ENCODE measurements around the gene TET3. TPM values are rescaled to one million over a fixed set of nuclear protein-coding genes. Genes with fewer than 3 reads are reported as not detected.

The TET3 gene
- polyA plus RNA-seq, 1 experiment, result 2.1 TPM

DNA sequence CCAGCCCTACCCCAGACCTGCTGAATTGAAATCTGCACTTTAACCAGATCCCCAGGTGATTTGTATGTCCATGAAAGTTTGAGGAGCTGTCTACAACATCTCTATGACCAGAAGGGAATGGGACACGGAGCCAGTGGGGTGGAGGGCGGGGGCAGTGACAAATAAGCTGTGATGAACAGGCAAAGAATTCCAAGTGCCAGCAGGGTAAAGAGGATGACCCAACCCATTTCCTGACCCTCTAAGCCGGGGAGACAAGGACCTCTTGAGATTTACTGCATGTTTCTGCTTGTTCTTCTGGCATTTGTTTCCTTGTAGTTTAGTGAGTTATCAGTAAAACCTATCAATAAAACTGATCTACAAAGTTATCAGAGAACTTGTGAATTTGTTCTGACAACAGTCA is 8.7 kb downstream of the TET3 start:
- POLR2A ChIA-PET, result no interaction called here
- no peak for DNase-seq (ENCODE audit: low read depth)
- TF ChIP-seq, protein P1, sequence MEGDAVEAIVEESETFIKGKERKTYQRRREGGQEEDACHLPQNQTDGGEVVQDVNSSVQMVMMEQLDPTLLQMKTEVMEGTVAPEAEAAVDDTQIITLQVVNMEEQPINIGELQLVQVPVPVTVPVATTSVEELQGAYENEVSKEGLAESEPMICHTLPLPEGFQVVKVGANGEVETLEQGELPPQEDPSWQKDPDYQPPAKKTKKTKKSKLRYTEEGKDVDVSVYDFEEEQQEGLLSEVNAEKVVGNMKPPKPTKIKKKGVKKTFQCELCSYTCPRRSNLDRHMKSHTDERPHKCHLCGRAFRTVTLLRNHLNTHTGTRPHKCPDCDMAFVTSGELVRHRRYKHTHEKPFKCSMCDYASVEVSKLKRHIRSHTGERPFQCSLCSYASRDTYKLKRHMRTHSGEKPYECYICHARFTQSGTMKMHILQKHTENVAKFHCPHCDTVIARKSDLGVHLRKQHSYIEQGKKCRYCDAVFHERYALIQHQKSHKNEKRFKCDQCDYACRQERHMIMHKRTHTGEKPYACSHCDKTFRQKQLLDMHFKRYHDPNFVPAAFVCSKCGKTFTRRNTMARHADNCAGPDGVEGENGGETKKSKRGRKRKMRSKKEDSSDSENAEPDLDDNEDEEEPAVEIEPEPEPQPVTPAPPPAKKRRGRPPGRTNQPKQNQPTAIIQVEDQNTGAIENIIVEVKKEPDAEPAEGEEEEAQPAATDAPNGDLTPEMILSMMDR (IDR thresholded peaks at IDR 0.05; ENCODE audit: insufficient read depth, low read depth, low read length), result no peak
- no peak overlapping the region for H3K4me3 ChIP-seq (ENCODE audit: low read depth, low read length)
- CTCF ChIA-PET, result interaction anchor here (1.4 kb wide), 1 partner anchor 9 kb away, joined by 3 read pairs; no protein-coding TSS in a partner anchor
- H3K27me3 ChIP-seq (ENCODE audit: control insufficient read depth, insufficient read depth, low read length), result no peaks in the 10 kb centered on the region
- H3K36me3 ChIP-seq (ENCODE audit: control insufficient read depth, insufficient read depth, low read length), result no peaks in the 10 kb centered on the region; the same call in 1 of the 2 replicates

DNA sequence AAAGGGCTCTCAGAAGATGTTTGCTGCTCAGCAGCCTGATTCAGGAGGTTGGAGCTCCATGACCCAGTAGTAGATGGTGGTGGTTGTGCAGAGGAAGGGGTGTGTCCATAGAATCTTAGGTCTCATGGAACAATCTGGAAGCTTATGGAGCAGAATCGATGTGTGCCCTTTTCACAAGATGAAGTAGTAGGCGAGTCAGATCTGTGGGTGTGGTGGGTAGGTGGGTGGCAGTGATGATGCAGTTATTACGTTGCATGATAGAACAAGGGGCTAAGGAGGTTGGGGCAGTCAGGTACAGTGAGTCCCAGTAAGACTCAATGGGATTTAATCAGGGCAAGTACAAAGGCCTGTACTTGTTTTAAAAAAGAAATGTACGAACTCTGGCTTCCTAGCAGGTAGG is 9.1 kb downstream of the TET3 start:
- POLR2A ChIA-PET, result no interaction called here
- CTCF ChIA-PET, result interaction anchor here (1.4 kb wide), 1 partner anchor 9 kb away, joined by 3 read pairs; no protein-coding TSS in a partner anchor
- DNase-seq (ENCODE audit: low read depth), result no peak

DNA sequence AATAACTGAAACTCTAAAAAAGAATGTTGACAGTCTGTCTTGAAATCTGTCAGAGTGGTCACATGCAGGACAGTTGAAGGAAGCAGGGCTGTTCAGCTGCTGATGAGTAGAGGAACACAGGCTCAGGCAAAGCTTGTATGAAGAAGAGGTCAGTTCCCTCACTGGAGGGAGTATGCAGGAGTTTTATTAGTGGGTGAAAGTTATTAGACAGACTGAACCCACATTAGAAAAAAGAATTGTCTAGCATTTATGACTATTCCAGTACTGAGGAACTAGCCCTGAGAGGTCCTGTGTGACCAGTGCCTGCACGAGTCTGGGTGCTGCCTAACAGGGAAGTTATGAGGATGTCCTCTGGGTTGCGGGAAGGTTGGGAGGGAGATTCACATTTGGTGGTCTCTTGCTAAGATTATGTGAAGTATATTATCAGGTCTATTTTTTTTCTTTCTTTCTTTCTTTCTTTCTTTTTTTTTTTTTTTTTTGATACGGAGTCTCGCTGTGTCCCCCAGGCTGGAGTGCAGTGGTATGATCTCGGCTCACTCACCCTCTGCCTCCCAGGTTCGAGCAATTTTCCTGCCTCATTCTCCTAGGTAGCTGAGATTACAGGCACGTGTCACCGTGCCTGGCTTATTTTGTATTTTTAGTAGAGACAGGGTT is 9.6 kb downstream of the TET3 start:
- POLR2A ChIA-PET, result no interaction called here
- CTCF ChIA-PET, result interaction anchor here (1.4 kb wide), 1 partner anchor 8 kb away, joined by 3 read pairs; no protein-coding TSS in a partner anchor

More for the DNA sequence above, 9.1 kb downstream of the TET3 start:
- no peaks in the 10 kb centered on the region for H3K27me3 ChIP-seq (ENCODE audit: control insufficient read depth, insufficient read depth, low read length)
- no peak overlapping the region for H3K4me3 ChIP-seq (ENCODE audit: low read depth, low read length)
- no peaks in the 10 kb centered on the region; the same call in 1 of the 2 replicates for H3K36me3 ChIP-seq (ENCODE audit: control insufficient read depth, insufficient read depth, low read length)
- TF ChIP-seq, protein P1 (IDR thresholded peaks at IDR 0.05; ENCODE audit: insufficient read depth, low read depth, low read length), result no peak

DNA sequence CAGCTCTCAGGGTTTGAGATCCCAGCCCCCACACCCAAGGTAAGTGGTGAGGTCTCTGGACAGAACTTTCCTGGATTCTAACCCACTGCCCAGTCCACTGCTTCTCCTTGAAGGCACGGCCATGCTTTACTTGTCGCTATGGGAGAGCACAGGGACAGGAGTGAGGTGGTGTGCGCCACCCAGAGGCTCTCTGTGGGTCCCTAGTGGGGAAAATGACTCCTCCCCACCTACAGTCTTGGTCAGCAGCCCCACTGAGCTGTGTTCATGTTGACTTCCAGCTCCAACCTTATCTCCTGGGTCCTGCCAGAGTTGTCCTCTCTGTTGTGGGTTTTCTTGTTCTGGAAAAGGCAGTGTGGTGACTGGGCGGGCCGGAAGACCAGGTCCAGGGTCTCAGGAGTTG is 11.1 kb downstream of the TET3 start:
- POLR2A ChIA-PET, result no interaction called here
- CTCF ChIA-PET, result interaction anchor here (1.0 kb wide), 1 partner anchor 9 kb away, joined by 4 read pairs; no protein-coding TSS in a partner anchor
- TF ChIP-seq, protein P1 (IDR thresholded peaks at IDR 0.05; ENCODE audit: insufficient read depth, low read depth, low read length), result no peak
- no peaks in the 10 kb centered on the region for H3K27me3 ChIP-seq (ENCODE audit: control insufficient read depth, insufficient read depth, low read length)
- H3K4me3 ChIP-seq (ENCODE audit: low read depth, low read length), result no peak overlapping the region
- no peak for DNase-seq (ENCODE audit: low read depth)
- H3K36me3 ChIP-seq (ENCODE audit: control insufficient read depth, insufficient read depth, low read length), result no peaks in the 10 kb centered on the region

More for the DNA sequence above, 9.6 kb downstream of the TET3 start:
- Histone ChIP-seq H3K36me3 (ENCODE audit: control insufficient read depth, insufficient read depth, low read length) (no peaks in the 10 kb centered on the region), H3K27me3 (ENCODE audit: control insufficient read depth, insufficient read depth, low read length) (no peaks in the 10 kb centered on the region), H3K4me3 (ENCODE audit: low read depth, low read length) (no peak overlapping the region)
- TF ChIP-seq, protein P1 (IDR thresholded peaks at IDR 0.05; ENCODE audit: insufficient read depth, low read depth, low read length), result no peak
- no peak for DNase-seq (ENCODE audit: low read depth)

DNA sequence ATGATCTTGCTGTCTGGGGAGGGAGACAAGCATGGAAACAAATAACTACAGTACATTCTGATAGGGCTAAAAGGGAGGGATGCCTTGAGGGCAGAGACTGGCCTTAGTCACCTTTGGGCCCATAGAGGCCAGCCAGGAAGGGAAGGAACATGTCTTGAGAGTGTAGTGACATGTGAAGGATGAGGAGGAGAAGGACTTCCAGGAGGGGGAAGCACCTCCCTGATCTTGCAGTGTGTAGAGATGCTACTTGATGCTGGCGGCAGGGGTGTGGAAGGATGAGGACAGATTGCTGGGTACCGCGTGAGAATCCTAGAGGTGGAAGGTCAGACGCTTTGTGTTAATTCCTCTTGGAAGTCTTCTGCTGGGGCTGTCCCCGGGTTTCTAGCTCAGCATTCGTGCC is 13.1 kb downstream of the TET3 start:
- ChIA-PET POLR2A (no interaction called here), CTCF (no interaction called here)
- Histone ChIP-seq H3K27me3 (ENCODE audit: control insufficient read depth, insufficient read depth, low read length) (no peaks in the 10 kb centered on the region), H3K4me3 (ENCODE audit: low read depth, low read length) (no peak overlapping the region), H3K36me3 (ENCODE audit: control insufficient read depth, insufficient read depth, low read length) (no peaks in the 10 kb centered on the region)
- DNase-seq (ENCODE audit: low read depth), result no peak
- TF ChIP-seq, protein P1 (IDR thresholded peaks at IDR 0.05; ENCODE audit: insufficient read depth, low read depth, low read length), result no peak

Data from BJ (cell line).